Measurements from ENCODE around the gene TMEM79. TPM values are rescaled to one million over a fixed set of nuclear protein-coding genes. Genes with fewer than 3 reads are reported as not detected.

TMEM79 gene
- polyA plus RNA-seq, 1 donor (not counting 4 experiments of a cell fraction or from before 2014, with no cell fraction given) = 14.2 TPM

DNA sequence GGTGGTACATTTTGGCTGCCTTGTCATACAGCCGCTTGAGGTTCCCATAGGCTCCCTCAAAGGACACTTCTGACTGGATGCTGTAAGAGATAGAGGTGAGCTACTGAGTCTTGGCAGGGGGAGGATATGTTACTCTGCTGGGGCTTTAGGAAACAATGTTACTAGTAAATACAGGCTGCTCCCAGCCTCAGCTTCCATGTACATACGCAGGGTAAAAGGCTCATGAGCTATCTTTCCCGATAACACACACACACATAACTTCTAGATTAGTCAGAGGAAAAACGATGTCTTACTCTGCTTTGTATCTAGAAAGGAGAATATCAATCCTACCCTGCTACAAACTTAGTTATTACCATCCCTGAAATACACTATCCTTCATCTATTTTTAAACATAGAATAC is 15.8 kb upstream of the TMEM79 start:
- Histone ChIP-seq H4K20me1 (ENCODE audit: control insufficient read depth, extremely low read depth, insufficient read depth, low read length) (peaks cover 5% of the 10 kb centered on the region), H3K36me3 (ENCODE audit: control insufficient read depth in 2 of 2, extremely low read depth in 1 of 2, insufficient read depth in 2 of 2, low read length in 2 of 2) (peaks cover 47 to 59% of the 10 kb centered on the region in 2 experiments)
- FAIRE-seq = no peak

DNA sequence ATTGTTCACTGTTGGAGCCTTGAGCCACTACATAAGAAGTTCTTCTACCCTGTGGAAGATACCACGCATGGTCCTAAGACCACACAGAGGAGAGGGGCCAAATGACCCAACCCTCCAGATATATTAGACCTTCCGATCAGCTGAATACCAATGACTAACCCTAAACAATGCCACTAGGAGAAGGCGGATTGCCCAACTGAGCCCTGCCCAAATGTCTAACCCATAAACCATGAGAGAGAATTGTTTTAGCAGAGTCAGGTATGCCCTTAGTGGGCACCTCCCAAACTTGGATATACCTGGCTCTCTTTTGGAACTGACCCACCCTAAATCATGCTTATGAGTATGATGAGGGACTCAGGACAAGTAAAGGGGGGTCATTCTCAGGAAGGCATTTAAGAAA is 13.8 kb upstream of the TMEM79 start:
- dilution Hi-C loops (cut with MboI; ENCODE audit: extremely low pct_ligation_motif_present, low sequenced_read_pairs) = no loop called here
- DNase-seq (ENCODE audit: low read depth, low spot score) (no peak), FAIRE-seq (no peak)
- no peak overlapping the region for H2AFZ ChIP-seq (ENCODE audit: control insufficient read depth, low read length)
- H3K27me3 ChIP-seq (ENCODE audit: control insufficient read depth, extremely low read depth, insufficient read depth, low read length) = no peaks in the 10 kb centered on the region
- no peaks in the 10 kb centered on the region for H3K4me1 ChIP-seq (ENCODE audit: control insufficient read depth, extremely low read depth, insufficient read depth, low read length)
- H3K9me3 ChIP-seq (ENCODE audit: control insufficient read depth, low read depth, low read length) = no peaks in the 10 kb centered on the region
- no peak overlapping the region for H3K4me2 ChIP-seq (ENCODE audit: control insufficient read depth, extremely low read depth, insufficient read depth, low read depth, low read length)
- no peak overlapping the region for H3K27ac ChIP-seq (ENCODE audit: control insufficient read depth, insufficient read depth, low read length)
- TF ChIP-seq CTCF (optimal IDR thresholded peaks at IDR 0.05 in 1 of 3, IDR thresholded peaks at IDR 0.05 in 1 of 3, conservative IDR thresholded peaks at IDR 0.05 in 1 of 3; ENCODE audit: extremely low read depth in 1 of 3, insufficient read depth in 2 of 3, low read length in 3 of 3) = no peak
- no peak for TF ChIP-seq EZH2 (IDR thresholded peaks at IDR 0.05; ENCODE audit: low read length)
- H3K4me3 ChIP-seq (ENCODE audit: control insufficient read depth in 2 of 3, extremely low read depth in 1 of 3, insufficient read depth in 2 of 3, low read depth in 1 of 3, low read length in 3 of 3) = no peak overlapping the region
- no peaks in the 10 kb centered on the region for H3K79me2 ChIP-seq (ENCODE audit: control insufficient read depth, insufficient read depth, low read length)
- H4K20me1 ChIP-seq (ENCODE audit: control insufficient read depth, extremely low read depth, insufficient read depth, low read length) = no peaks in the 10 kb centered on the region
- H3K9ac ChIP-seq (ENCODE audit: control insufficient read depth, extremely low read depth, insufficient read depth, low read length) = no peak overlapping the region
- H3K36me3 ChIP-seq (ENCODE audit: control insufficient read depth in 2 of 2, extremely low read depth in 1 of 2, insufficient read depth in 2 of 2, low read length in 2 of 2) = peaks cover 53 to 63% of the 10 kb centered on the region in 2 experiments
- peaks cover 5% of the 10 kb centered on the region for H3K9me1 ChIP-seq (ENCODE audit: control insufficient read depth, extremely low read depth, insufficient read depth, low read length)

More for the DNA sequence above, 15.8 kb upstream of the TMEM79 start:
- Histone ChIP-seq H3K9ac (ENCODE audit: control insufficient read depth, extremely low read depth, insufficient read depth, low read length) (no peak overlapping the region), H3K27ac (ENCODE audit: control insufficient read depth, insufficient read depth, low read length) (no peak overlapping the region), H3K9me3 (ENCODE audit: control insufficient read depth, low read depth, low read length) (no peaks in the 10 kb centered on the region), H3K4me3 (ENCODE audit: control insufficient read depth in 2 of 3, extremely low read depth in 1 of 3, insufficient read depth in 2 of 3, low read depth in 1 of 3, low read length in 3 of 3) (no peak overlapping the region), H2AFZ (ENCODE audit: control insufficient read depth, low read length) (no peak overlapping the region), H3K27me3 (ENCODE audit: control insufficient read depth, extremely low read depth, insufficient read depth, low read length) (no peaks in the 10 kb centered on the region), H3K79me2 (ENCODE audit: control insufficient read depth, insufficient read depth, low read length) (no peaks in the 10 kb centered on the region), H3K9me1 (ENCODE audit: control insufficient read depth, extremely low read depth, insufficient read depth, low read length) (peaks cover 5% of the 10 kb centered on the region), H3K4me2 (ENCODE audit: control insufficient read depth, extremely low read depth, insufficient read depth, low read depth, low read length) (no peak overlapping the region), H3K4me1 (ENCODE audit: control insufficient read depth, extremely low read depth, insufficient read depth, low read length) (peaks cover 5% of the 10 kb centered on the region)
- dilution Hi-C loops (cut with MboI; ENCODE audit: extremely low pct_ligation_motif_present, low sequenced_read_pairs) = no loop called here
- no peak for TF ChIP-seq CTCF (optimal IDR thresholded peaks at IDR 0.05 in 1 of 3, IDR thresholded peaks at IDR 0.05 in 1 of 3, conservative IDR thresholded peaks at IDR 0.05 in 1 of 3; ENCODE audit: extremely low read depth in 1 of 3, insufficient read depth in 2 of 3, low read length in 3 of 3)
- DNase-seq (ENCODE audit: low read depth, low spot score) = no peak

Measured in keratinocyte (primary cell).